GM04503 (cell line): Measurements from ENCODE around the gene LRMDA.

Source experiments
- DNase-seq: peaks from one replicate; pipeline ENCODE4 v3.0.0-alpha.2; 2012; ENCODE audit warnings: low read depth

The LRMDA gene

DNA sequence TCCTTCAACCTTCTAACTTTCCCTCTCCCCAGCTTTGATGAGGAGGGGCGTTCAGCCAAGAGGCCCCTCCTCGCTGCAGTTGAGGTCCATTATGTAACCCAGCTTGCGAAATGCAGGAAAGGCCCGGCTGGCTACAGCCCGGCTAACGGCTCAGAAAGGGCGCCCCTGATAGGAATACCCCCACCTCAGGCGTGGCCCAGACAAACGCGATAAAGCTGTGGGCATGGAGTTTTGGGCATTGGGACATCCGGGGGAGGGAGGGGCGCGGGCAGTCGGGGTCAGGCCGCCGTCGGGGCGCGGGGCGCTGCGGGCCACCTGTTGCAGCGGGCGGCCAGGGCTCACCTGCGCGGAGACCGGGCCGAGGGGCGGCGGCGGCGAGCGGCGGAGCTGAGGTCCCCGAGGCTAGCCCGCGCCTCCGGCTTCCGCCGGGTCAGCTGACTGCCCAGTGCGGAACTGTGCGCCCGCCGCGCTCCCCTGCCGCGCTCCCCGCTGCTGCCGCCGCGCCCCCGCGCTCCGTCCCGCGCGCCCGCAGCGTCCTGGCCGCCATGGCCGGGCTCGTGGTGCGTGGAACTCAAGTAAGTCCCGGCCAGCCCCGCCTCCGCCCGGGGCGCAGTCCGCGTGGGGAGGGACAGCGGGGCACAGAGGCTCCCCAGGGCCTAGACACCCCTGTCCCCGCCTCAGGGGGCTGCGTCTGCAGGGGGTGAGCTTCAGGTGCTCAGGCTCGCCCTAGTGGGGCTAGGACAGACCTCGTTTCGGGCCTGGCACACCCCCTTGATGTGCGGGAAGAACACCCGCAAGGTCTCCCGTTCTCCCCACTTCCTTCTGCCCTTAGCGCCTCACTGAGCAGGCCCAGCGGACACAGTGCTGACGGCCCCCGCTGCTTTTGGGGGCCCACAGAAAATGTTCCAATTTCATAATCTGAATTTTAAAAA, at the start of gene LRMDA:
LRMDA (plus strand) TSS at position 445 of the 932 bp plus-strand sequence.
- DNase-seq = no peak

DNA sequence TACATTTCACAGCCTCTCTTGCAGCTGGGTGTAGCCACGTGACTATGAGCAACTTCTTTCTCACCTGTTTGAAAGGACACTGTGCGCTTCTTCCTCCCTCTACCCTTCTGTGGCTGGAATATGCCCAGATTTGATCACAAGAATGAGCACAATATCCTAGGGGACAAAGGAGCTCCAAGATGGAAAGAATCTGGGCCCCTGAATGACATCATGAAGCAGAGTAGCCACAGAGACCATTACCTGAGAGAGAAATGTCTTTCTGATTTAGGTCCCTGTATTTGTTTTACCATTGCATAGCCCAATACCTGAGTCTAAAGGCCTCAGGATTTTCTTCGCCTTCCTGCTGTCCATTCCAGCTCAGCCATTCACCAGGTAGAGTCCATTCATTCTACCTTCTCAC, 45.3 kb upstream of the LRMDA start:
- no peak for DNase-seq

DNA sequence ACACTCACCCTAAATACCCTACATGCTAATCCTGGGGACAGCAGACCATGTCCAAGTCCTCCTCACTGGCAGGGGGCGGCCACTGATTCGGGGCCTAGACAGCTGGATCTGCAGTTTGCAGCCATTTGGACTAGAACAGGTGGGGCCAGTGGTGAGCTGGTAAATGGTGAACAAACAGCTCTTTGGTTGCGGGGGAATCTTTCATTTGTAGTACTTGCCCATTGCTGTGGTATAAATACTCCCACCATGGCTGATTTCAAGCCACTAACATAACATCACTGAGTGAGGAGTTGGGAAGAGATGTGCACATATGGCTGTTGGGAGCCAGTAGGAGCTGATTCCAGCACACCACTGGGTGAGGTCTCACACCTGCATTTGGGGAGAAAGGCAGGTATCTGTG, 43.3 kb upstream of the LRMDA start:
- no peak for DNase-seq

DNA sequence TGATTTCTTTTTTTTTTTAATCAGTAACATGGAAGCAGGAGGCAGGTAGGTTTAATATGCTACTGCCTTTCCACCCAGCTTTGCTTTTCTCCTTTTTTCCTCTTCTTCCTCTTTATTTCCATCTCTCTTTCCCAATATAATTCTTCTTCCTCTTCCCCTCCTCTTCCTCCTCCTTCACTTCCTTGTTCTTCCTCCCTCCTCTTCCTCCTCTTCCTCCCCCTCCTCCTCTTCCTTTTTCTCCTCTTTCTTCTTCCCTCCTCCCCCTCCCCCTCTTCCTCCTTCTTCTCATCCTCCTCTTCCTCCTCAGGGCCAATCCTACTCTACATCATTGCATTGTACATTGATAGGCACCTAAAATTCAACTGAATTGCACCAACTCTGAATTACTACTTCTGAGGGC, 41.2 kb upstream of the LRMDA start:
- DNase-seq = no peak

DNA sequence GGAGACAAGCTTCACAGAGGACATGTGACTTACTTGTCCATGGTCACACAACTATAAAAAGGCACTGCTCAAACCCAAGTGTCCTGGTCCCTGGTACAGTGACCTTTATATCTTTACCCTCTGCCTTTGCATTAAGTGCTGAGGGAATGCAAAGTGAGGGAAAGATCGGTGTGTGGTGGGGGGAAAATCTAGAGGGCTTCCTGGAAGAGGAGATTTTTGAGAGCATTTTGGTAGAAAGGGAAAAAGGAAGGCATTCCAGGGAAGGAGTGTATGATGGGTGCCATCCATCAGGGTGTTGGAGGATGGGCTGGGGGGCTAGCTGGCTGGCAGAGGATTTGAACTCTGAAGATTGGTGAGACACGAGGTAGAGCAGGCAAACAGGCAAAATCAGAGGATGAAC, 39.2 kb upstream of the LRMDA start:
- DNase-seq = no peak

DNA sequence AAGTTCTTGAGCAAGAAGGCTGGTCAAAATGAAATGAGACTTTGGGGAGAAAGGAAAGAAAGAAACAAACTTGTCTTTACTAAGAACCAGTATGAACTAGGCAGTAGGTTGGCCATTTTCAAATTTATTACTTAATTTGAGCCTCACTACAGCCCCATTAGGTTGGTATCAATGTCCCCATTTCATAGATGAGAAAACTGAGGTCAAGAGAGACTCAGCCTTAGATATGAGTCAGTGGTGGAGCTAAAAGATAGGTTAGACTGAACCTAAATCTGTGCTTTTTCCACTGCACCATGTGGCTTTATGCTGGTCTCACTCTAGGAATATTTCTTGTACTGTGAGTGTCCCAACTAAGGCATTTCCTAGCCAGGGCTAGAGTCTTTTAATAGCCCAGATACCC, 38.7 kb upstream of the LRMDA start:
- no peak for DNase-seq

DNA sequence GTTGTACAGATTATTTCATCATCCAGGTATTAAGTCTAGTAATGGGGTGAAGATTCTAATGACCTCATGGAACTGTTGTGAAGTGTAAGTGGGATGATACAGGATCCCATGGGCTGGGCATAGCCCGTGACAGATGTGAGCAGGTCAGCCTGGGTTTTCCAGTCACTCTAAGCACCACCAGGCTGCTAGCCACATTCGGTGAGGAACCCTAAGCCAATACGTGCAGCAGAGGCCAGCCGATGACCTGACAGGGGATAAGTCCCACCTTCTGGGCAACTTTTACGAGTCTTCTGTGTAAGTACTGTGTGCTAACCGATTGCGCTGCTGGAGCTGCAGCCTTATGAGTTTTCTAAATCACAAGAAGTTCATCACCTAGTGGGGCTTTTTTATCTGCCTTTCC, 37.2 kb upstream of the LRMDA start:
- DNase-seq = no peak

DNA sequence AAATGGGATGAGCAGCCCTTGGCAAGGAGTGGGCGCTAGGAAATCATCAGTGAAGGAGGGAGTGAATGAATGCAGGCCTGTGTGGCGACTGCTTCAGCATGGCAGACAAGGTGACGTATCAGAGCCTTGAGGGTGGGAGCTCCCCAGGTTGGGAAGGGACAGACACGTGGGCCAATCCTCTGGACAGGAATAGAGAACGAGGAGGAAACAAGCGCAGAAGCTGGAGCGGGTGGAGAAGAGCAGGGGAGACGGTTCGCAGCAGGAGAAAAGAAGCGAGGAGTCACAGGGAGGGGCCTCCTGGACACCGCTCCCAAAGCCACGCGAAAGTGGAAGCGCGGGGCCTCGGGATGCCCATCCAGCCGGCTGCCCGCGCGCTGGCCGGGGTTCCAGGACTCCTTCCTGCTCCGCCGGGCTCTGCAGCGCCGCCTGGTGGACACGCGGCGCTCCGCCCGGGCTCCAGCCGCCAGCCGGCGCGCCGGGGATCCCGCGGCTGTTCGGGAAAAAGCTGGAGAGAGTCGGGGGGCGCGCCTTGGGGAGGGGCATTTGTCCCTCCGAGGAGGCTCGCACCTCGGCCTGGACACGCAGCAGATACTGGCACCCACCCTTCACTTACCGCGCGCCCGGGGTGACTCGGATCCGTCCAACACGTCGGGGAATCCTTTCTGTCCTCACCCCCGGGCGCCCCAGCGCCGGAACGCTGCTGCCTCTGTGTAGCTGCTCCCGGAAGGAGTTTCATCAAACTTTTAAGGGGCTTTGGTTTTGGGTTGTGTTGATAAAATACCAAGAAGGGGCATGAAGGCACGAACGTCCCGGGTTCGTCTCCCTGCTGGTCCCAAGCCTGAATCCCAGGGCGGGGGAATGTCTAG, 36.1 kb upstream of the LRMDA start:
- no peak for DNase-seq

DNA sequence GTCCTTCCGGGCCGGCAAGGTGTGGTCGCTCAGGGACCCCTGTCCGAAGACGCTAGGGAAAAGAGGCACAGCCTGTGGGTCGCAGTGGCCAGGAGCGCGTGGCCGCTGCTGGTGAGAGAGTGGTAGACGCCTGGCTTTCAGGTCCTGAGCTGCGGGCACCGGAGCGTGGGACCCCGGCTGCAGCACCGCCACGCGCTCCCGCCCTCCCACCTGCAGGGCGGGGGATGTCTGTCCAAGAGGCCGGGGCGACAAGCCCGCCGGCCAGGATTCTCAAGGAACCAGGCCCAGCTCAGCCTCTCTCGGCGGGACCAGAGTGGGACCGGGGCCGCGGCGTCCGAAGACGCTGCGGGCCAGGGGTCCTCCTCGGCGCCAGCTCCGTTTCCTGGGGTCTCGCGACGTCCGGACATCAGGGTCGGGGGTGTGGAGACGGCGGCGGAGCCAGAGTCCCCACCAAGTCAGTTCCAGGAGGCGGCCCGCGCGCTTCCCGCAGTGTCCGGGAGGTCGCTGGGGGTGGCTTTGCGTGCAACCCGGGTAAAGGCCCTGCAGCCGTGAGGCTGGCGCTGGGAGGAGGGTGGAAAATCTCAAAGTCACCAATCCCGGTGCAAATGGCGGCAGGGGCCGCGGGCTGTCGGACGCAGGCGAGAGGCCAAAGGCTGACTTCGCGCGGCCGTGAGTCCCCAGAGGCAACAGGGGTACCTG, 35.3 kb upstream of the LRMDA start:
- DNase-seq = no peak

DNA sequence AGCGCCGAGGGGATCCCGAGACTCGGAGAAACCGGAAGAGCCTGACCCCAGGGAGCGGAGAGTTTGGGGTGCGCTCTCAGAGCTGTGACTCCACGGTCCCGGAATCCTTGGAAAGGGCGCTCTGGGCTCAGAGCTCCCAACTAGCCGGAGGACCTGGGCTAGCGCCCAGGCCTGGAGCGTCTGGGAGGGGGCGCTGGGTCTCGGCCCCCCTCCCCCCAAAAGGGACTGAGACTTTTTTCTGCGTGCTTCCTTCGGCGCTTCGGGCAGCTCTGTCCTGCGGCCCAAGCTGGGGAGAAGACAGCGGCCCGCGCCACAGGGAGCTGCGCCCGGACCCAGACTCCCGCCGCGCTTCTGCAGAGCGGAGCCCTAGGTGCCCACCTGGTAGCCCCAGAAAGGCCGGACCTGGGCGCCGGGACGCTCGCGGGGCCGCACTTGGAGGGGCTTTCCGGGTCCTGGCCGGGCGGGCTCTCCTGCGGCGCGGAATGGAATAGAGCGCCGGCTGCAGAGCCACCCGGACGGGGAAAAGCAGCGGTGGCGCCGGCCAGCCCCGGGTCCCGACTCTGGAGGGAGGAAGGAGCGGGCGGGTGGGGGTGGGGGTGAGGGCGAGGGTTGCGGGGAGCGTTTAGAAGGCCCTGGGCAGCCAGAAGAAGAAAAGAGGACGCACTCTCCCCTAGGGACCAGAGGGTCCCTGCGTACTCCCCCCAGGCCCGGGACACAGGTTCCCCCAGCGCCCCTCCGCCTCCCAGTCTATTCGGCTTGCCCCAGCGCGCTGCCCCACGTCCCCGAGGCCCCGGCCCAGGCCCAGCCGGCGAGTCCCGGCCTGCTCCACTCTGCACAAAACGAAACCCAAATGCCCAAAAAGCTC, 34.6 kb upstream of the LRMDA start:
- DNase-seq = no peak

DNA sequence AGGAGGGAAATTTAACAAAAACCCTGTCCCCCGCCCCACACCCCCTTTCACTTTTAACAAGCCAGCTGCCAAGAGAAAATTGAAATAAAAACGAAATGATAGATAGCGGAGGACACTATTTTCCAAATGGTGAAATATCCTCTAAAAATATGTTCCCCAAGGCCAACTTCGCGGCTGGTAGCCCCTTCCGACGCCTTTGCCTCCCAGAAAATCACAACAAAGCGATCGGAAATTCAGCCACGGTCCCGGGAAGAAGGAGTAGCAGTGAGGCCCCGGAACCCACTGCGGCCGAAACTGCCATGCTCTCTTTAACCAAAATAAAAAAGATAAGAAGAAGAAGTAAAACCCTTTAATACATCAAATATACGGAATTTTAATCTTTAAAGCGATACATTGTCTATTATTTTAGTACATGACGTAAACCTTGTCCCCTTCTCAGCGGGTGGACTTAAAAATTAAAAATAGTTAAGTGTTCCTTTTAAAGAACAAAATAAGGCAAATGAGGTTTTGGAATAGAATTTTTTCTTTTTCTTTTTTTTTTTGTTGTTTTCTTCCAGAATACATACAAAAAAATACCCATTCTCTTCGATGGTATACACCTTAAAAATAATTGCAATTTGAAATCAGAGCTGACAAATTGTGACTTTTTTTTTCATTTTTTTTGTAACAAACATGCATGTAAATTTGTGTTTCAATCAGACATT, 33.8 kb upstream of the LRMDA start:
- no peak for DNase-seq

DNA sequence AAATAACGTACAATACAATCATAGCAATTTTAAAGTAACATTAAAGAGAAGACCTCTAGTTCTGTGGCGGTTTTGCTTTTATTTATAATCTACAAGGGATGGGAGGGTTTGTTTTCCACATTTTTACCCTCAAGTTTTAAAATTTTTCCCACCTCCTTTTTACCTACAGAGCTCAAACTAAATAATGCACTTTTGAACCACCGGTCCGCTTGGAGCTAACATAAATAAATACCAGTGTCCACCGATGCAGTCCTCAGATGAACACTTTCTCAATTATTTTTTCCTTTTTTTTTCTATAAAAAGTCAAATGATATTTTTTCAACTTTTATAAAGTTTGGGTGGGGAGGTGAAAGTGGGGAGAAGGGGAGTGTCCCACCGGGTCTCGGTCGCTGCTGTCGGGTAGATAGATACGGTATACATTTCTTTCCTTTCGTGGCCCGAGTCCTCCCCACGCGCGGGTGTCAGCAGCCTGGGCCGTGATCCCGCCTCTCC, 33.2 kb upstream of the LRMDA start:
- no peak for DNase-seq

DNA sequence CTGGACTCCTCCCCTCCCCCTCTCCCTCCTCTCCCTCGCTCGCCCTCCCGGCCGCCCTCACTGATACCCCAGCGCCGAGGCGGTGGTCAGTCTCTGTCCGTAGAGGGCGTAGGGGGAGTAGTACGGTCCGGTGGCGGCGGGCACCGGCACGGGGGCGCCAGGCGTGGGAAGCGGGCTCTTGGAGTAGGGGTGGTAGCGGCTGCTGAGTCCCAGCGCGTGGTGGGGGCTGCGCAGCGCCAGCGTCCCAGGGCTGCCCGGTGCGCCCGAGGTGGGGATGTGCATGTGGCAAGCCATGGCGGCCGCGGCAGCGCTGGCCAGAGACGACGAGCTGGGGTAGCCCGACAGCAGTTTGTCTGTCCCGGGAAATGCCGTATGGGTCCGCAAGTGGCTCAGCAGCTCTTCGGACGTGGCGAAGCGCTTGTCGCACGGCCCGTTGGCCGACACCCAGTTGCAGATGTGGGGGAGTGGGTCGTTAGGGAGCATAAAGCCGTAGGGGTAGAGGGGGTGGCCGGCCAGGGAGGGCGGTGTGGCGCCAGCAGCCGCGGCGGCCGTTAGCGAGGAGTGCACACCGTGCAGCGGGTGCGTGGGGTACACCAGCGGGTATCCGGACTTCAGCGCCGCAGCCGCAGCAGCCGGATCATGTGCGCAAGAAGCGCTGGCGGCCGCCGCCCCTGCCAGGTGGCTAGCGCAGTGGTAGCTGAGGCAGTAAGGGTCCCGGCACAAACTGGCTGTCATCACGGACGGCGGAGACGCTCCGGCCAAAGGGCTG, 32.5 kb upstream of the LRMDA start:
- DNase-seq = no peak

DNA sequence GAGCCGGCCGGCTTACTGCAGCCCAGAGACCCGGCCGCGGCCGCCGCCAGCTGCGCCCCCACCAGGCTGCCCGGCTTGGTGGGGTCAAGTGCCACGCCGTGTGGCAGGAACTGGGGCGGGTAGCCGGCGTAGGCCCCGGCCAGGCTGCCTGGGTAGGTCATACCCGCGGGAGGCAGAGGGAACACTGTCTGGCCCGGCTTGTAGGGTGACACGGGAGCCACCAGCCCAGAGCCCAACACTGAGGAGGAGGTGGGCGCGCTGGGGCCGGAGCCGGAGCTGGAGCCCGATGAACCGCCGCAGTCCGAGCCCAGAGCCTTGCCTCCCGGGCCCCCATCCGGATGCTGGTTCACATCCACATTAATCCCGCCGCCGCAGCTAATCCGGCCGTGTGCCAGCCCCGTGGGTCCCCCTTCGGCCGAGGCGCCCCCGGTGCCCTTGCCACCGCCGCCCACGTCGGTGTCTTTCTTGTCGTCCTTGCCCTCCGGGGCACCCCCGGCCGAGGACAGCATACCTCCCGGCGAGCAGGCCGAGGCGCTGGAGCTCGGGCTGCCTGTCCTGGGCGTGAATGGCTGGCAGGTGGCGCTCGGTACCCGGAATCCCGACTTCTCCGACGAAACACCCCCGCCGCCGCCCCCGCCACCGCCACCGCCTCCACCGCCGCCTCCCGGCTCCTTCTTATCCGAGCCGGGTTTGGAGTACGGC, 31.8 kb upstream of the LRMDA start:
- DNase-seq = no peak

DNA sequence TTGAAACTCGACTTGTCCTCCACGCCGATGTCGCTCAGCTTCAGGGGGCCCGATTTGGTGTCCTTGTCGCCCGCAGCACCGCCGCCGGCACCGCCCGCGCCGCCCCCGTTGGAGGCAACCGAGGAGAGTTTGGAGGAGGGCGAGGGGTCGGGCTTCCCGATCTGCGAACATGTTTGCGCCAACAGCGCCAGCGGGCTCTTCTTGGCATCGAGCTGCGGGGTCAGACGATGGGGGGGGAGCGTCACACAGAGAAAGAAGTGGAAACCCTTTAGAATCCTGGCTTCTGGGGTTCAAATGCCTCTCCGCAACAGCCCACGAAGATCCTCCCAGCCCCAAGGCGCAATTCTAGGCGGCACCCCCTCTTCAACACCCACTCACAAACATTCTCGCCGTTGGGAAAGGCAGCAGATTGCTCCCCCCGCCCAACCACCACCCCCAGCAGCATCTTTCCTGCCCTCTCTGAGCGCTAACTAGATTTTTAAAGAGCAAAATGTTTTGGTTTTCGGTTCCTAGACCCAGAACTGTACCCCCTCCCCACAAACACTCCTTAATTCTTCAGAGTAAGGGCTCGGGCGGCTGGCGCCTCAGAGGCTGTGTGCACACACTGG, 31.2 kb upstream of the LRMDA start:
- DNase-seq = no peak

DNA sequence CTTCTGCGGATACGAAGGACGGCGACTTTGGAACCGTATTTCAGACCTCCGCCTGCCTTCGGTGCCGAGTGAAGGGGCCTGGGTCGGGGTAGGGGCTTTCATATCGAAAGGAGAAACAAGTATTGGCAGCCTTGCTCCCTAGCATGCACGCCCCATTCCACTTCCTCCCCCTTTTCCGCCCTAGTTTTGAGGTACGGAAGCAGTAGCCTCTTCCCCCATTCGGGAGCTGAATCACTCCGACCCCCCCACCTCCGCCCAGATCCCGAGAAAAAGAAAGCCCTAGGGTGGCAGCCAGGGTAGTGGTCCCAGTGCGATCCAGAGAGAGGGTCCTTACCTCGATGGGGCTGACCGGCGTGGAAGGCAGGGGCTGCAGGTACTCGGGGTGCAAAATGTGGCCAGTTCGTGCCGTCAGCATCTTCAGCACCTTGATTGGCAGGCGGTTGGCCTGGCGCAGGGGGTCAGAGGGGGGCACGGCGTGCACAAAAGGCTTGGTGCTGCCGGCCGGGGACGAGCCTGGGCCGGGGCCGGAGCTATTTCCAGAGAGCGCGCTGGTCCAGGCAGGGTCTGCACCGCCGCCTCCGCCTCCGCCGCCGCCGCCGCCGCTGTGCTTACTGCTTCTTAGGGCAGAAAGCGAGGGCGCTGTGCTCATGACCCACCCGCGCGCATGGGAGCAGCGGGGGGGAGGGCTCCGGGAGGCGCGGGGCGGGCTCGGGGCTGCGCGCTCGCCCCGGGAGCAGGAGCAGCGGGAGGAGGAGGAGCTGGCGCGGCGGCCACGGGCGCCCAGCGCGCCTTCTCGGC, 30.5 kb upstream of the LRMDA start:
- DNase-seq = no peak

DNA sequence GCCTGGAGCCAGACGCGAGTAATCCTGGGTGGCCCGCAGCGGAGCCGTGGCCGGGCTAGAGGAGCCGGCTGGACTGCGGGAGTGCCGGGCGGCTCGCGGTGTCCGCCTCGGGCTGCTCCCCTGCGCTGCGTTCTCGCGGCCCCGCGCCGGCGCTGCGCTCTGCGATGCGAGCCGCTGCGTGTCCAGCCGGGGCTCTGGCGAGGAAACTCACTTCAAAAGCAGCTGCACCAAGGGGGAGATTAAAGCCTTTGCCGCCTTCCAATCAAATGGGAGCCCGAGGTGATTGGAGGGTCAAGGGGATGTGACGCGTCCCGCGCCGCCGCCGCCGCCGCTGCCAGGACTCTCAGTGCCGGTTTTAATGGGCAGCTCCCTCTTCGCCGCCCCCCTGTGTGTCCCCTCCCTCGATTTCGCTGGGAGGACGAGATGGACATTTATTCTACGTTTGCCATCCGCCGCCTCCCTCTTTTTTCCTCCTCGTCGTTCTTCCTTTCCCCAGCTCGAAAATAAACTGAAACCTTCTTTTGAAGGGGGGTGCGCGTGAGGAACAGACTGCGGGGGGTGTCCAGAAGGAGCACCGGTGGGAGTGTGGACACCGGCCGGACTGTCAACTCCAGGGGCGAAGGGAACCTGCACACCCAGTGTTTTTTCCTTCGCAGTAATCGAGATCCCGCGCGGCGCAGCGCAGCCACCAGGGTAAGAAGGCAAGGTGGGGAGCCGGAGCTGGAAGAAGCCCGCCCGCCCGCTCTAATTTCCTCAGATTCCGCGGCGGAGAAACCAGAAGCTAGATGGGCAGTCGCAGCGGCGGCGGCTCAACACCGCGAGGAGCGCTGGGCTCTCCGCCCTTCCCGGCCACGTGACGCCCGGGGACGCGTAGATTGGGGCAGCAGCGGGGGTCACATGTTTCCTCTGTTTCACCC, 29.6 kb upstream of the LRMDA start, which contains the start of gene ZNF503:
ZNF503 (minus strand) TSS at position 196 of the 917 bp plus-strand sequence. CDS start 345 bp downstream, outside the sequence.
- DNase-seq = peak; percentile 81
